ENCODE measurements around the gene NFIX. TPM values are rescaled to one million over a fixed set of nuclear protein-coding genes. Genes with fewer than 3 reads are reported as not detected.

NFIX gene
- total and polyA plus RNA-seq, 2 donors (not counting 1 experiment from before 2014, with no cell fraction given) = 0.69 to 5.6 TPM

DNA sequence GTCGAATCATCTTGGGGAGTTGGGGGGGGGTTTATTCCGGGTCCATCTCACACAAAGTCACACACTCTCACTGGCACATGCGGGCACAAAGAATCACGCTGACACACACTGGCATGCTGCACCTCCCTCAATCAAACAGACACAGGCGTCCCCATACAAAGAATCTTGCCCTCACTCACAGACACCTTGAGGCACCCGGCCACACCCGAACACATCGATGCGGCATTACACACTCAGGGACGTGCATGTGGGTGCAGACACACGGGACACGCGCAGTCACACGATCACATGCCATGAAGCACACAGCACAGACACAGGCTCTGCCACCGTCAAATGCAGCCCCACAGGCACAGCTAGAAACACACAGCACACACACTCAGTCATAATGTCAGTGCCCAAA, 7.8 kb downstream of the NFIX start:
- H3K36me3 ChIP-seq (replicated peaks in 1 of 2; ENCODE audit: control extremely low read depth in 1 of 2, control insufficient read depth in 1 of 2, extremely low read depth in 1 of 2, insufficient read depth in 2 of 2, low read length in 1 of 2) = no peaks in the 10 kb centered on the region
- WGBS (ENCODE audit: insufficient coverage) = 94% methylated on average over 13 of the region's 15 CpGs
- no peaks in the 10 kb centered on the region for H3K4me1 ChIP-seq (ENCODE audit: control insufficient read depth in 2 of 2, insufficient read depth in 2 of 2, low read length in 2 of 2)
- TF ChIP-seq, protein P1, sequence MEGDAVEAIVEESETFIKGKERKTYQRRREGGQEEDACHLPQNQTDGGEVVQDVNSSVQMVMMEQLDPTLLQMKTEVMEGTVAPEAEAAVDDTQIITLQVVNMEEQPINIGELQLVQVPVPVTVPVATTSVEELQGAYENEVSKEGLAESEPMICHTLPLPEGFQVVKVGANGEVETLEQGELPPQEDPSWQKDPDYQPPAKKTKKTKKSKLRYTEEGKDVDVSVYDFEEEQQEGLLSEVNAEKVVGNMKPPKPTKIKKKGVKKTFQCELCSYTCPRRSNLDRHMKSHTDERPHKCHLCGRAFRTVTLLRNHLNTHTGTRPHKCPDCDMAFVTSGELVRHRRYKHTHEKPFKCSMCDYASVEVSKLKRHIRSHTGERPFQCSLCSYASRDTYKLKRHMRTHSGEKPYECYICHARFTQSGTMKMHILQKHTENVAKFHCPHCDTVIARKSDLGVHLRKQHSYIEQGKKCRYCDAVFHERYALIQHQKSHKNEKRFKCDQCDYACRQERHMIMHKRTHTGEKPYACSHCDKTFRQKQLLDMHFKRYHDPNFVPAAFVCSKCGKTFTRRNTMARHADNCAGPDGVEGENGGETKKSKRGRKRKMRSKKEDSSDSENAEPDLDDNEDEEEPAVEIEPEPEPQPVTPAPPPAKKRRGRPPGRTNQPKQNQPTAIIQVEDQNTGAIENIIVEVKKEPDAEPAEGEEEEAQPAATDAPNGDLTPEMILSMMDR (IDR thresholded peaks at IDR 0.05) = no peak
- TF ChIP-seq EZH2 (IDR thresholded peaks at IDR 0.05; ENCODE audit: borderline replicate concordance, insufficient read depth, low read depth, low read length, poor library complexity, severe bottlenecking) = no peak
- no peak for ATAC-seq (ENCODE audit: low read depth)
- Mint-ChIP-seq H3K27me3 (peaks cover 28% of the 10 kb centered on the region), H3K4me1 (peaks cover under 1% of the 10 kb centered on the region), H3K27ac (peak overlapping the region; percentile 37), H3K4me3 (no peak overlapping the region), H3K9me3 (ENCODE audit: insufficient read depth) (no peaks in the 10 kb centered on the region)
- H3K27me3 ChIP-seq (replicated peaks in 1 of 4; ENCODE audit: control extremely low read depth in 1 of 4, control insufficient read depth in 3 of 4, insufficient read depth in 4 of 4, low read length in 3 of 4) = no peaks in the 10 kb centered on the region
- ChIA-PET POLR2A (interaction anchor here (0.6 kb wide), 1 partner anchor 11 kb away, joined by 5 read pairs; no protein-coding TSS in a partner anchor), CTCF (interaction anchor here (0.5 to 1.2 kb wide), 3 partner anchors 12 to 38 kb away, joined by 3 read pairs; no protein-coding TSS in a partner anchor)
- H4K20me1 ChIP-seq (ENCODE audit: control insufficient read depth, insufficient read depth, low read length, poor library complexity, severe bottlenecking) = no peaks in the 10 kb centered on the region
- no peaks in the 10 kb centered on the region for H3K9me3 ChIP-seq (ENCODE audit: control extremely low read depth in 1 of 3, control insufficient read depth in 2 of 3, insufficient read depth in 1 of 3, low read length in 2 of 3)
- H3K9ac ChIP-seq (ENCODE audit: low read length) = no peak overlapping the region
- H3K4me2 ChIP-seq (replicated peaks; ENCODE audit: low read depth, low read length, poor library complexity, severe bottlenecking) = no peak overlapping the region
- H2AFZ ChIP-seq (ENCODE audit: insufficient read depth, low read depth, low read length, poor library complexity, severe bottlenecking) = no peak overlapping the region
- no peak overlapping the region for H3K4me3 ChIP-seq (ENCODE audit: control extremely low read depth in 1 of 5, extremely low read depth in 1 of 5, insufficient read depth in 1 of 5, low read depth in 2 of 5, low read length in 4 of 5)
- no peak for DNase-seq
- intact Hi-C loops (cut with micrococcal nuclease) = no loop called here
- no peaks in the 10 kb centered on the region for H3K79me2 ChIP-seq (ENCODE audit: control insufficient read depth, insufficient read depth, low read length)
- no peak overlapping the region for H3K27ac ChIP-seq (ENCODE audit: low read length in 2 of 2)

DNA sequence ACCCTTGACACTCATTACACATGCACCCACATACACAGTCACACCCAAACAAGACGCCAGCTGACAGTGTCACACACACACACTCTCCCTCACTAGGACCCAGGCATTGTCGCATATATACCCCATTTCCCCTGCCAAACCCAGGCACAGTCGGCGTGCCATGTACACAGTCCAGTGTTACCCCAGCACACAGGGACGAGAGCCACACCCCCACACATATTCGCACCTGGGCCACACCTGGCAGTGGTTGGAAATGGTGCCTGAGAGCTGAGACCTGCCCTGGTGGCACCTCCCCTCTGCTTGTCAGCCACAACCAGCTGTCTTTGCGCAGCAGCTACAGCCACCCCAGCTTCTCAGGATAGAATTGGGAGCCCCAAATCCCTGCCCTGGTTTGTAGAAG, 9.0 kb downstream of the NFIX start:
- H4K20me1 ChIP-seq (ENCODE audit: control insufficient read depth, insufficient read depth, low read length, poor library complexity, severe bottlenecking) = no peaks in the 10 kb centered on the region
- H2AFZ ChIP-seq (ENCODE audit: insufficient read depth, low read depth, low read length, poor library complexity, severe bottlenecking) = no peak overlapping the region
- no peaks in the 10 kb centered on the region for H3K79me2 ChIP-seq (ENCODE audit: control insufficient read depth, insufficient read depth, low read length)
- no peak overlapping the region for H3K27ac ChIP-seq (ENCODE audit: low read length in 2 of 2)
- no peak for ATAC-seq (ENCODE audit: low read depth)
- H3K36me3 ChIP-seq (replicated peaks in 1 of 2; ENCODE audit: control extremely low read depth in 1 of 2, control insufficient read depth in 1 of 2, extremely low read depth in 1 of 2, insufficient read depth in 2 of 2, low read length in 1 of 2) = no peaks in the 10 kb centered on the region
- WGBS (ENCODE audit: insufficient coverage) = 91% methylated on average over 7 of the region's 7 CpGs
- H3K4me2 ChIP-seq (replicated peaks; ENCODE audit: low read depth, low read length, poor library complexity, severe bottlenecking) = no peak overlapping the region
- Mint-ChIP-seq H3K4me1 (no peaks in the 10 kb centered on the region), H3K27ac (no peak overlapping the region), H3K27me3 (peaks cover 30% of the 10 kb centered on the region), H3K9me3 (ENCODE audit: insufficient read depth) (no peaks in the 10 kb centered on the region), H3K4me3 (no peak overlapping the region)
- CTCF ChIA-PET = interaction anchor here (0.7 to 1.2 kb wide), 4 partner anchors 30 to 57 kb away, joined by 3 to 4 read pairs (median 3); no protein-coding TSS in a partner anchor
- H3K27me3 ChIP-seq (replicated peaks in 1 of 4; ENCODE audit: control extremely low read depth in 1 of 4, control insufficient read depth in 3 of 4, insufficient read depth in 4 of 4, low read length in 3 of 4) = peaks cover 0 to 10% (median 3%) of the 10 kb centered on the region in 4 experiments
- DNase-seq = no peak
- no peak overlapping the region for H3K4me3 ChIP-seq (ENCODE audit: control extremely low read depth in 1 of 5, extremely low read depth in 1 of 5, insufficient read depth in 1 of 5, low read depth in 2 of 5, low read length in 4 of 5)
- POLR2A ChIA-PET = no interaction called here
- no peak overlapping the region for H3K9ac ChIP-seq (ENCODE audit: low read length)
- intact Hi-C loops (cut with micrococcal nuclease) = no loop called here
- no peak for TF ChIP-seq EZH2 (IDR thresholded peaks at IDR 0.05; ENCODE audit: borderline replicate concordance, insufficient read depth, low read depth, low read length, poor library complexity, severe bottlenecking)
- TF ChIP-seq, protein P1 (IDR thresholded peaks at IDR 0.05) = no peak
- H3K4me1 ChIP-seq (ENCODE audit: control insufficient read depth in 2 of 2, insufficient read depth in 2 of 2, low read length in 2 of 2) = no peaks in the 10 kb centered on the region
- no peaks in the 10 kb centered on the region for H3K9me3 ChIP-seq (ENCODE audit: control extremely low read depth in 1 of 3, control insufficient read depth in 2 of 3, insufficient read depth in 1 of 3, low read length in 2 of 3)
